Stimulated activated CD8-positive, alpha-beta memory T cell treated with anti-CD3 and anti-CD28 coated beads, Interleukin-2, amount 100 ng/mL, for 1 hour (primary cell): ENCODE measurements around the gene HGS.

ENCODE experiments used
- DNase-seq, 2 donors: peaks; one replicate each; pipeline ENCODE4 v3.0.0-alpha.2; 2020; ENCODE audit warnings: low read depth in 2 of 2

The HGS gene

DNA sequence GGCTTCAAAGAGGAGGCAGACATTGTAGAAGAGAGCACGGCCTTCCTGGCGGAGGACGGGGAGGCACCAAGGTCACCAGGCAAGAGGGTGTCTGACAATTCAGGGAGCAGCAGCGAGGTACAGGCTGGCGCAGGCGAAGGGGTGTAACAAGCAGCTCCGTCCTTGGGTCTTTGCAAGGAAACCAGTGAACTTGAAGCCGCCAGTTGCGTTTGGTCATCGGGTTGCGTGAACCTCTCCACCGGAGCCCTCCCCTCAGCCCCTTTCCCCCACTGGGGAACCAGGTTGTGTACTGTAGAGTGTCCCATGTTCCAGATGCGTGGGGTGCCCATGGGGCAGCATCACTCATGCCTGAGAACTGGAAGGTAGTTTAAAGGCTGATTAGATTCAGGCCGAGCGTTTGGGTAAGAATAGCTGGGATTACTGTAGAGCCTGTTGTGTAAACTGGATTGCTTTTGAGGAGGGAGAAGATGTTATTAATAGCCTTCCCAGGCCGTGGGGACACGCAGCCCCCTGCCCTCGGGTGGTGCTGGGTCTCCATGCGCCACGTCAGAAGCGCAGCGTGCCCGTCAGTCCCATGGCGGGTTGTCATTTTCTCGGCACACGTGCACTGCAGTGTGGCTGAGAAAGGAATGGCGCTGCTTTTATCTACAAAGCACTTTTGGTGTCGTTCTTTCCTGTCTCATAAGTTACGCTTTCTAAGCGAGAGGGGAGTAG, 21.9 kb downstream of the HGS start:
- no peak for DNase-seq

DNA sequence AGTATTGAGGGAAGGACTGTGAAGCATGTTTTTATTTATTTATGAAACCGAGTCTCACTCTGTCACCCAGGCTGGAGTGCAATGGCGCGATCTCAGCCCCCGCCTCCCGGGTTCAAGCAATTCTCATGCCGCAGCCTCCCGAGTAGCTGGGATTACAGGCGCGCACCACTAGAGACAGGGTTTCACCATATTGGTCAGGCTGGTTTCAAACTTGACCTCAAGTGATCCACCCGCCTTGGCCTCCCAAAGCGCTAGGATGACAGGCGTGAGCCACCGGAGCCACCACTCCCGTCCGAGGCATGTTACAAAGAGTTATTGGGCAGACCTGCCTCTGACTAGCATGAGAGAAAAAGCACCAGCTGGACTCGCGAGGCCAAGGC, 22.4 kb downstream of the HGS start:
- no peak for DNase-seq

DNA sequence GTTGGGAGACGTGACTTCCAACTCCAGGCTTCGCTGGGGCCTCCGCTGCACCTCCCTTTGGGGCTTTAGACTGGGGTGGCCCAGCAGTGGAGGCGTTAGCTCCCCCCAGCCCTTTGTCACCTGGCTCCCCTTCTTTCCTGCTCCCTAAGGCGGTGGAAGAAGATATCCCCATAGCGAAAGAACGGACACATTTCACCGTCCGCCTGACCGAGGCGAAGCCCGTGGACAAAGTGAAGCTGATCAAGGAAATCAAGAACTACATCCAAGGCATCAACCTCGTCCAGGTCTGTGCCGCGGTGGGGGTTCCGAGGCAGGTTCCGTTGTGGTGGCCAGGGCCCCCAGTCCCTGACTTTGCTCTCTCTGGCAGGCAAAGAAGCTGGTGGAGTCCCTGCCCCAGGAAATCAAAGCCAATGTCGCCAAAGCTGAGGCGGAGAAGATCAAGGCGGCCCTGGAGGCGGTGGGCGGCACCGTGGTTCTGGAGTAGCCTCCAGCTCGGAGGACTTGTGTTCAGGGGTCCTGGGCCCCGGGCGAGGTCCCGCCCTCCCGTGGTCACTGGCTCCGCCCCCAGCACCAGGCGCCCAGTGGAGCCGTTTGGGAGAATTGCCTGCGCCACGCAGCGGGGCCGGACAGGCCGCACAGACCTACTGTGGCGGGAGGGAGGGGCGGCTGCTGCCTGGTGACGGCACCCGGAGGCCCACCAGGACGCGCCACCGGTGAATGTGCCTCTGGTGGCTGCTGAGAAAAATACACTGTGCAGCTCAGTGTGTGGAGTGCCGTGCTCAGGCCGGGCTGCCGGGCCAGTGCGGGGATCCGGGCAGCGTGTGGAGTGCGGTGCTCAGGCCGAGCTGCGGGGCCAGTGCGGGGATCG, 23.2 kb downstream of the HGS start:
- no peak for DNase-seq

DNA sequence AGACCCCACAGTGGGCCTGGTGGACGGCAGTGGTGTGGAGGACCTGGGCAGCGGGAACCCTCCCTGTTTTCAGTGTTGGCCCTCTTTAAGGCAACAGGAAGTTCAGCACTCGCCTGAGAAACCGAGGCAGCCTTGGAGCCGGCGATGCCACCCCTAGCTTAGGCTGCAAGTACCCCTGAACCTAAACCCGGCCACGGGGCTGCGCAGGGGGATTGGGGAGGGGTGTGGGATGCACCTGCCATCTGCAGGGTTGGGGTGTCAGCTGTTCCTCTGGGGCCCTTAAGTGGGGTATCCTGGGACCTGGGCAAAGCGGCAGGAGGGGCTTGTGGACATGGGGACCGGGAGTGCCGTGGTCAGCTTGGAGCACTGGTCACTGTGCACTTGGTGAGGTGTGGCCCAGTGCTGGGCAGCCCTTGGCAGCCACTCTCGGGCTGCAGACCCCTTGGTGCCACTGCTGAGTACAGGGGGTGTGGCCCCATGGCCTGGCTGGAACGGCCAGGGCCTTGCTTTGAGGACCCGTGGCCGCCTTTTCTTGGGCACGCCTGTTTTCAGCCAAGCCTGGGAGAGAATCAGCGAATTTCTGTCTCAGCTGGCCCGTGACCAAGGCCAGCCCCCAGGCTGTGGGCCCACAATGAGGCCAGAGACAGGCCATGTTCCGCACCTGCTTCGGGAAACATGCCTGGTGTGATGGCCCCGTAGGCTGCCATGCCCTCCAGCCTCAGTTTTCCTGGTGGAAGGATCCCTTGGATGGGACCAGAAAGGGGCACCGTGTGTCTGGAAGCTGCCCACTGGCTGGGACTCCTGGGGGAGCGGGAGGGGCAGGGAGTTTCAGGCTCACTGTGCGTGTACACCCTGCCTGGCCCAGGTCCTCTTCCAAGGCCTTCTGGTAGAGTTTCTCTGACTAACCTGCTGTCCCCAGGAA, 24.2 kb downstream of the HGS start:
- no peak for DNase-seq

DNA sequence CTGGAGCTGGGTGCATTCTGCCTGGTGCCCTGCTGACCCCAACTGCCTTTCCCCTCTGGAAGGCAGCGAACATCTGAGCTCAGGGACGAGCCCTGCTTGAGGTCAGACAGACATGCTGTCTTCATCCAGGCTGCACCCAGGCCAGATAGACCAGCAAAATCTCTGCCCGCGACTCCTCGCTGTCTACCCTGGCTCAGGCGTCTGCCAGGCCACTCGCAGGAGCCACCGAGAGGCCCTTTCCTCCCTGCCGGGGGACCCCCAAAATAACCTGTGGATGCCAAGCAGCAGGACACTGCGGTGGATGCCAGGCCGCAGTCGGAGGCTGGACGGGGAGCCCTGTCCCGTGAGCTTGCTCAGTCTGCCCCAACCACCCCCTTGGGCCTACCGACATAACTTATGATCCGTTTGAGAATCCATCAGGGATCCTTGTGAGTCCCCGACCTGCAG, 25.0 kb downstream of the HGS start:
- no peak for DNase-seq

DNA sequence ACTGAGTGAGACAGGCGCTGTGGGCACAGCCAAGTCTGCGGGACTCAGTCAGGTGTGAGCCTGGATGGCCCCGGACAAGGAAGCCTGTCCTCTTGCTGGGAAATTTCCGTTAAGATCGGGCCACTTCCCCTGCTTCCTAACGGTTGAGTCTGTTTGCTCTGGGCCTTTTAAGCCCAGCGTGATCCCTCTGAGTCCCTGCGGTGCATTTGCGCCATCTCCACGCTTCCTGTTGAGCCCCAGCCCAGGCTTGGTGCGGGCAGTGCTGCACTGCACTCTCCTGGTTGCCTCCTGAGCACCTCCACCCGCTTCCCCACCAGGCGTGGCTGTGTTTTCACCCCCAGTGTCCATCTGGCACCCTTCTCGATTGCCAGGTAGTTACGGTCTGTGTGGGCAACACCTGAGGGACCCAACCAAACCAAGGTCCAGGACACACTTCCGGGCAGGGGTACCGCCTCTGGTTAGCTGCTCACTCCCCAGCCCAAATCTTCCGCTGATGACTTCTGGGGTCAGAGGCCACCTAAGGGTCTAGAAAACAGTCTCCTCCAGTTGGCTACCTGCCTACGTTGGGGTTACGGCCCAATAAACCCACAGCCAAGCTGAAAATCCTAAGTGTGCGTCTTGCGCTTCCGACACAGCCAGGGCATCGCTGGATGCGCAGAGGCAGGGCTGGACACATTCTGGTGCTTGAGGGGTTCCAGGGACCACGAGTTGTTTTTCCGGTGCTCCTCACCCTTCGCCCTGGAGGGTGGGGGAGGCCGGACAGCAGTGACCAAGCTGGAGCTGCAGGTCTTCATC, 26.9 kb downstream of the HGS start:
- DNase-seq = no peak

DNA sequence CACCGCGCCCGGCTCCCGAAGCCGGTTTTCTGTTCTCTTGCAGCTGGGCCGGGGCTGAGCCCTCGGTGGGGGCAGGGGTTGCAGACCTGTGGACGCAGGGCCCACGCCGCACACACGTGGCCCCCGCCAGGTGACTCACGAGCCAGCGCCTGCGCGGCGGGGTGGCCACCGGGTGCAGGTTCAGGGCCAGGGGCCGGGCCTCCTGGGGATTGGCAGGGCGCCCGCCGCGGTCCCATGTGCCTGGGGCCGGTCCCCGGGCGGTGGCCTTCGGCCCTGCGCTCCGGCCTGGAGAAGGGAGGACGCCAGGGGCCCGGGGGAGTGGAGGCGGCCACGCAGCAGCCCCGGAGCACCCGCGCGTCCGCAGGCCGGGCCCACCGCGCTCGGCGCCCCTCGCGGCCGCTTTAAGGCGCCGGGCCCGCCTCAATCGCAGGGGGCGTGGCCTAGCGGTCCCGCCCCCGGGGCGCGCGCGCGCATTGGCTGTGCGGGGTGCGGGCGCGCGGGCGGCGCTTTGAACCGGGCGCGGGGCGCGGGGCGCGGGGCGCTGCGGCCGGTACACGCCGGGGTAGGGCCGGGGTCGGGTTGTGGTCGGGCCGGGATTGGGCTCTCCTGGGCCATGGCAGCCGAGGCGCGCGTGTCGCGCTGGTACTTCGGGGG, 28.1 kb downstream of the HGS start, which contains the start of gene SLC25A10:
SLC25A10 (plus strand) TSS at position 471 of the 654 bp plus-strand sequence; CDS start at position 614, 143 bp downstream.
- peak; percentile 45 to 61 for DNase-seq

DNA sequence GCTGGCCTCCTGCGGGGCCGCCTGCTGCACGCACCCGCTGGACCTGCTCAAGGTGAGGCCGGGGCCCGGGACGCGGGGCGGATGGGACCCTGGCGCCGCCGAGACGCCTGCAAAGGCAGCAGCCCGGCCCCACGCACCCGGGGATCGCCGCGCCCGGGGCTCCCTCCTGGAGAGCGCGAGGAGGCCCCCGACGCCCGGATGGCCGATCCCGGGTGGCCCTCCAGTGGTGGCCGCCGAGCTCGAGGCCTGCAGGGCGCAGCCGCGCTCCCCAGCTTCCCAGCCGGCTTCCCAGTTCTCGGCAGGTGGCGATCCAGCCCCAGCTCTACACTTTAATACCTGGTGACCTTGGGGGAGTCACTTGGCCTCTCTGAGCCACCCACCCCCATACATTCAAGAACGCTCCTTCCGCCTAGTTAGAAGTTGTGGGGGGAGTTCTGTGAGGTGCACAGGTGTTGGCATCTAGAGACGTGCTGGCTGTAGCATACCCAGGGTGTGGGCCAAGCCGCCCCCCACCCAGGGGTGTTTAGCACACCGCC, 28.7 kb downstream of the HGS start:
- no peak for DNase-seq

DNA sequence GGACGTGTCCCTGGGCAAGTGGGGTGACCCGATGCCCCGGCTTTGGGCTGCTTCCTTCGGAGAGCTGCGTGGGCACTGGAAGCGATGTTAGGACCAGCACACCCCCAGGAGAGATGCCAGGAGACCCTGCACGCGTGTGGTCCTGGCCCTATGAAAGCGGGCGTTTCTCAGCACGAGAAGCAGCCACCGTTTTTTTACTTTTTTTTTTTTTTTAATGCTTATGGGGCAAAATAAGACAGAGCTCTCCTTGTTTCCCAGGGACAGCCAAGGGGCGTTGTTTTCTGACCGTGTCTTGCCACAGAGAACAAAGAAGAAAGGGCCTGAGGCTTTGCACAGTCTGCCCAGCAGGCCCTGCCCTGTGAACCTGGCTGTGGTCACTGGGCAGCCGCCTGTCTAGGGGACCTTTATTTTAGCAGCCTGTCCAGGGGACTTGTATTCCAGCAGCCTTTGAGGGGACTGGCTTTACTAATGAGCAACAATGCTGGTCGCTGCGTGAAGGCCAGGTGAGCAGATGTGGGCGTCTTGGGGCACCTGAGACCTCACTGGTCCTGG, 29.3 kb downstream of the HGS start:
- no peak for DNase-seq

DNA sequence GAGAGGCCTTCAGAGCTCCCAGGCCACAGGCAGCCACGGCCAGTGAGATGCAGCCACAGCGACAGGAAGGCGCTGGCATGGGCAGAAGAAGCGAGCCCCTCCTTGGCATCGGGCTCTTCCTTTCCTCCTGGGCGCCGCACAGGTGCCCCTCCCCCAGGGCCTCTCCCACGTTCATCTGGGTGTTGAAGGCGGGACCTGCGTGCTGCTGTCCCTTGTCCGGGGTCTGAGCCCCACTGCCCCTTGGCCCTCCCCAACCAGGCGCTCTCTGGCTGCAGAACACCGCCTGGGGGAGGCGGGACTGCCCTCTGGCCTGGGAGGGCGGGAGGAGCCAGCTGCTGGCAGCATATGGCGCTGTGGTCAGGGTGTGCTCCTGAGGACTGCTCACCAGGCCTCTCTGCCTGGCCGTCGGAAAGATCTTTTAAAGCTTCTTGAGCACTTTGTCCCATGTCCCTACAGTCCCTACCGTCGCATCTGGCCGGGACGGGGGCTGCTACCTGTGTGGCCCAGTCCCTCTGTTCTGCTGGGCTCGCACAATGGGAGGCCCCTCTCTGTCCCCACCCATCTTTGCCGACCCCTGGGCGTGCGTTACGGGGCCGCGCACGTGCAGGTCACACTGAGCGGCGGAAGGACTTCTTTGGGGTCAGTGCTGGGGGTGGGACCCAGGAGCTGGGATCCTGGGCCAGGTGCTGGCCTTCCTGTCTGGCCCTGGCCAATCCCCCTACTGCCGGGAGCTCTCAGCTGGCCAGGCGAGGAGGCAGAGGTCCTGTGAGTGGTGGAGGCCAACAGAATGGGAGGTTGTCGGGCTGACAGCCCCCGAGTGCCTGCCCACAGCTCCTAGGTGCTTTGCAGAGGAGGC, 30.0 kb downstream of the HGS start:
- DNase-seq = no peak

DNA sequence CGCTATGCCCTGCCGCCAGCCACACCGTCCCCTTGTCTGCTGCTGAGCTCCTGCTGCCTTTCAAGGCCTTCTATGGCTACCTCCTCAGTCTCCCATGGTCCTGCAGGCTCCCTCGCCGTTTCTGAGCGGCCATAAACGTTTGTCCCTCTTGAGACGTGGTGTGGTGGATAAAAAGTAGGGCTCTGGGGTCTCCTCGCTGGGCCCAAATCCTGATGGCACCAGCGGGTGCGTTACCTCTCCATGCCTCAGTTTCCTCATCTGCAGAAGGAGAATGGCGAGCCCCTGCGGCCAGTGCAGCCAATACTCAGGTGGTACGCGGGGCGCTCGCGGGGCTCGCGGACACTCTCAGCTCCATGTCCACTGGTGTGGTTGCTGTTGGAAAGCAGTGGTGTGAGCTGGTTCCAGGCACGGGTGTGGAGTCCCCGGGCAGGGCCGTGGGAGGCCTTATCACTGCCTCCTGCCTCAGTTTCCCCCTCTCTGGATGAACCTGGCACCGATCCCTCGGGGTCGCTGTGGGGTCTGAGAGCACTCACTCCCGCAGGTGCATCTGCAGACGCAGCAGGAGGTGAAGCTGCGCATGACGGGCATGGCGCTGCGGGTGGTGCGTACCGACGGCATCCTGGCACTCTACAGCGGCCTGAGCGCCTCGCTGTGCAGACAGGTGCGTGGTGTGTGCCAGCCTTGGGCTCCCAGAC, 30.7 kb downstream of the HGS start:
- no peak for DNase-seq

DNA sequence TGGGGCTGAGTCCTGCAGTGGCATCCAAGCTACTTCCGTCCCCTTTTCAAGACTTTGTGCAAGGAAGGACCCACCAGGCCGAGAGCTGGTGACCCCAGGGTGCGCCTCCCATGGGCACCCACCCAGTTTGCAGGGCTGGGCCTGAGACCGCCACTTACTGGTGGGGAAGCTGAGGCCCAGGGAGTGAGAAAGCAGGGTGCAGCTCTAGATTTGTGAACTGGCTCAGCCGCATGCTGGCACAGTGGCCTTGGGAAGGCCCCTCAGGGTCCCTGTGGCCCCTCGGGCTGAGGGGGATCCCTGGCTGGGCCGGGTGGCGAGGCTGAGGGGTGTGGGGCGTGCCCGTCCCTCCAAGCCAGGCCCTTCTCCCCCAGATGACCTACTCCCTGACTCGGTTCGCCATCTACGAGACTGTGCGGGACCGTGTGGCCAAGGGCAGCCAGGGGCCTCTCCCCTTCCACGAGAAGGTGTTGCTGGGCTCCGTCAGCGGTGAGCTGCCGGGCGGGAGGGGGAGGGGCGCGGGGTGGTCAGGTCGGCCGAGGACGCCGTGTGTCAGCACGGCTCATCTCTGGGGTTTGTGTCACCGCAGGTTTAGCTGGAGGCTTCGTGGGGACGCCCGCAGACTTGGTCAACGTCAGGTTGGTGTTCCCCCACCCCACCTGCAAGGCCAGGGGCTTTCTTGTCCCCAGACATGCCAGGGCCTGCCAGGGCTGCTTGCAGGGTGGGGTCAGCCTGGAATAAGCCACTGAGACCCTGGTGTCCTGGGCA, 31.5 kb downstream of the HGS start:
- no peak for DNase-seq

DNA sequence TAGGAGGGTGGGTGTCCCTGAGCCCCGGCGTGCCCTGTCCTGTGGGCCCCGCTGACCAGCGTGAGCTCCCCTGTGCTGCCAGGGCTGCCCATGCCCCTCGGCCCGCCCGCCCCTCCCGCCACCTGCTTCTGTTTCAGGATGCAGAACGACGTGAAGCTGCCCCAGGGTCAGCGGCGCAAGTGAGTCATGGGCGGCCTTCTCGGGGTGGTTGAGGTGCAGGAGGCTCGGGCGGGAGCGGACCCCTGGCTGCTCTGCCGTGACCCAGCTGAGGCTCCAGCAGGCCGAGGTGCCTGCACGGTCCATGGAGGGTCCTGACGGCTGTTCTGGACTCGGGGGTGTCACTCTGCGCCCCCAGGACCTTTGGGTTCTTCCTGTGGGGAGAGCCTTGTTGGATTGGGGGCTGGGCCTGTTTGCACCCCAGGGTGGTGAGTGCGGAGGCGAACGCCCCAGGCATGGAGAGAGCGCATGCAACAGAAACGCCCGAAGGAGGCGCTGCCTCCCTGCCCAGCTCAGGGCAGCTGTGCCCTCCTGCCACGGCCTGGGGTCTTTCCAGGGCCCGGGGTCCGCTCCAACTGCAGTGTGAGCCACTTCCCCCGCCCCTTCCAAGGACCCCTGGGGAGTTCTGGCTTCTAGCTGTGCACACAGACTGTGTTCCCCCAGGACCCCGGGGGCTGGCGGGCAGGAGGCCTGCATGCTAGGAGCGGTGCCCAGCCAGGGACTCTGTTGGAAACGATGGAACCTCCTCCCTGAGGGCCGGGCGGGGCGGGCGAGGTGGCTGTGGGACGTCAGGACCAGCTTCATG, 32.3 kb downstream of the HGS start:
- no peak for DNase-seq

DNA sequence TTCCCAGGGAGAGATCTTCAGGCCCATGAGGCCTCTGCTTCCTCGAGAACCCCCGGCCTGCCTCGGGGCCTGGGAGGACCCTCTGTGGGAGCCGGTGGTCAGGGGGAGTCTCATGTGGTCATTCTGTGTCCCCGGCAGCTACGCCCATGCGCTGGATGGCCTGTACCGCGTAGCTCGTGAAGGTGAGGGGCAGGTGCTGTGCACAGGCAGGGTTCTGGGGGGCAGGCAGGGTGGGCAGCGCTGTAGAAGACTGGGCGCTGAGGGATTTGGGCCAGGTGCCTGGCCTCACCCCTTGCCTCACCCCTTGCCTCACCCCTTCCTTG, 32.8 kb downstream of the HGS start:
- no peak for DNase-seq

DNA sequence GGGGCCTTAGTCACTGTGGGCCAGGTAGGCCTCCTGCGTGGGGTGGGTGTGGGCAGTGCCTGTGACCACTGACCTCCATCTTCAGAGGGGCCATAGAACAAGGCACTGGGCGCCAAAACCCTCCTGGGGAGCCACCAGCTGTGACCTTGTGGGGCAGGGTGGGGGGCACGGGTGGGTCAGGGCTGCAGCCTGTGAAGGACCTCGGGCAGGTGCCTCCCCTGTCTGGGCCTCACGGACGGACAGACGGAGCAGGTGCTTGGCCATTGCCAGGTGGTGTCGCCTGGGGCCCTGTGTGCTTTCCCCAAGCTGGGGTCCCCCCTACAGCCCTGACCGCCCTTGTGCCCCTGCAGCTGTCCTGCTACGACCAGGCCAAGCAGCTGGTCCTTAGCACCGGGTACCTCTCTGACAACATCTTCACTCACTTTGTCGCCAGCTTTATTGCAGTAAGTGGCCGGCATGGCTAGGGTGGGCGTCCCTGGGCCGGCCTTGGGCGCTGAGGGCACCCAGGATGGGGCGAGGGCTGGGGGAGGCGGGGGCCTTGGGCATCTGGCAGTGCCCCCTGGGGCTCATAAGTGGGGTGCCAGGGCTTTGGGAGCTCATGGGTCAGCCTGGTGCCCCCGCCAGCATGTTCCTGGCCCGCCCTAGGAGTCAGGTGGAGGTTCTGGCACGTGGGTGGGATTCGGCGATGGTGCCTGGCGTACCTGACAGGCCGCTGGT, 33.4 kb downstream of the HGS start:
- no peak for DNase-seq

DNA sequence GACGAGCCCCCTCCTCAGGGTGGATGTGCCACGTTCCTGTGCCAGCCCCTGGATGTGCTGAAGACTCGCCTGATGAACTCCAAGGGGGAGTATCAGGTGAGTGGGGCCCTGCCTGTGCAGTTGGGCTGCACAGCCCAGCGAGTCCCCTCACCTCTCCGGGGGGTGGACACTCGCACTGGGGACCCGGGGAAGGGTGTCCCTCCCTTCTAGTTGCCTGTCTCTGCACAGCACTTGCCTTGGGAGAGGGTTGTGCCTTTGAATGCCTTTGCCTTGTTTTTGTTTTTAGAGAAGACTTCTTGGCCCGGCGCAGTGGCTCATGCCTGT, 33.9 kb downstream of the HGS start:
- no peak for DNase-seq
